Mesenchymal stem cell (in vitro differentiated cells and primary cell): ENCODE data around the gene NTNG2.

ENCODE experiments used
- DNase-seq: peaks from one replicate; pipeline ENCODE4 v3.0.0-alpha.2; 2013
- H2AFZ ChIP-seq: one replicate; pipeline ENCODE4 v1.6.1; 2013; ENCODE audit warnings: low read depth, mild to moderate bottlenecking, control low read depth, inconsistent platforms, low read length, moderate library complexity
- H2AK5ac ChIP-seq: 2 replicates; pipeline ENCODE4 v1.6.1; 2013; ENCODE audit warnings: low read length, moderate library complexity, mild to moderate bottlenecking, inconsistent platforms; ENCODE audit not compliant: severe bottlenecking
- H2BK120ac ChIP-seq: one replicate; pipeline ENCODE4 v1.6.1; 2013; ENCODE audit warnings: low read depth, mild to moderate bottlenecking, inconsistent platforms, low read length, moderate library complexity
- H2BK12ac ChIP-seq, 2 experiments: one replicate each; pipeline ENCODE4 v1.6.1; 2013; ENCODE audit warnings: inconsistent platforms in 2 of 2, low read length in 2 of 2, mild to moderate bottlenecking in 2 of 2, moderate library complexity in 2 of 2, control low read depth in 1 of 2
- H2BK15ac ChIP-seq: one replicate; pipeline ENCODE4 v1.6.1; 2013; ENCODE audit warnings: mild to moderate bottlenecking, low read depth, inconsistent platforms; ENCODE audit not compliant: poor library complexity, severe bottlenecking
- H2BK5ac ChIP-seq: 2 replicates; pipeline ENCODE4 v1.6.1; 2013; ENCODE audit warnings: low read depth, mild to moderate bottlenecking, low read length, control low read depth, inconsistent platforms; ENCODE audit not compliant: poor library complexity, severe bottlenecking
- H3K14ac ChIP-seq, 2 experiments: one replicate each; pipeline ENCODE4 v1.6.1; 2013; ENCODE audit warnings: inconsistent platforms in 2 of 2, low read length in 2 of 2, control low read depth in 1 of 2, mild to moderate bottlenecking in 1 of 2, moderate library complexity in 1 of 2
- H3K18ac ChIP-seq, 2 experiments: one replicate each; pipeline ENCODE4 v1.6.1; 2013; ENCODE audit warnings: inconsistent platforms in 2 of 2, low read length in 2 of 2, control low read depth in 1 of 2, low read depth in 1 of 2, mild to moderate bottlenecking in 1 of 2
- H3K23ac ChIP-seq, 2 experiments: one replicate each; pipeline ENCODE4 v1.6.1; 2013; ENCODE audit warnings: inconsistent platforms in 2 of 2, low read length in 2 of 2, mild to moderate bottlenecking in 2 of 2, moderate library complexity in 2 of 2, control low read depth in 1 of 2
- H3K27ac ChIP-seq: 2 replicates; pipeline ENCODE4 v1.5.1; 2013; ENCODE audit warnings: mild to moderate bottlenecking, moderate library complexity, low read length, control low read depth, inconsistent platforms; ENCODE audit not compliant: poor library complexity, severe bottlenecking
- H3K27me3 ChIP-seq, 2 experiments: 2 replicates each; pipeline versions ENCODE4 v1.6.1 to v1.7.0; 2013; ENCODE audit warnings: low read length in 2 of 2, mild to moderate bottlenecking in 2 of 2, moderate library complexity in 2 of 2, control low read depth in 1 of 2, inconsistent platforms in 1 of 2; ENCODE audit not compliant: control insufficient read depth in 1 of 2, insufficient read depth in 1 of 2
- H3K36me3 ChIP-seq, 2 experiments: 2 replicates each; pipeline versions ENCODE4 v1.6.1 to v1.7.0; 2013; ENCODE audit warnings: low read length in 2 of 2, control low read depth in 1 of 2, inconsistent platforms in 1 of 2, low read depth in 1 of 2, mild to moderate bottlenecking in 1 of 2; ENCODE audit not compliant: insufficient read depth in 2 of 2, control insufficient read depth in 1 of 2
- H3K4ac ChIP-seq, 2 experiments: one replicate each; pipeline ENCODE4 v1.6.1; 2013; ENCODE audit warnings: inconsistent platforms in 2 of 2, low read length in 2 of 2, mild to moderate bottlenecking in 2 of 2, moderate library complexity in 2 of 2, control low read depth in 1 of 2, low read depth in 1 of 2
- H3K4me1 ChIP-seq: 2 replicates; pipeline ENCODE4 v1.6.1; 2013; ENCODE audit warnings: low read depth, low read length, control low read depth; ENCODE audit not compliant: control insufficient read depth, insufficient read depth
- H3K4me2 ChIP-seq: 2 replicates; pipeline ENCODE4 v1.6.1; 2013; ENCODE audit warnings: low read length, mild to moderate bottlenecking, inconsistent platforms; ENCODE audit not compliant: poor library complexity, severe bottlenecking
- H3K4me3 ChIP-seq, 2 experiments: 2 replicates each; pipeline versions ENCODE4 v1.5.1 to v1.7.0; 2013; ENCODE audit warnings: low read length in 2 of 2, mild to moderate bottlenecking in 2 of 2, control low read depth in 1 of 2, low read depth in 1 of 2; ENCODE audit not compliant: insufficient read depth in 1 of 2
- H3K79me1 ChIP-seq: replicated peaks from 2 replicates; pipeline ENCODE4 v1.6.1; 2013; ENCODE audit warnings: mild to moderate bottlenecking, control low read depth, low read length, inconsistent platforms; ENCODE audit not compliant: poor library complexity, severe bottlenecking
- H3K9ac ChIP-seq: 2 replicates; pipeline ENCODE4 v1.7.0; 2013; ENCODE audit warnings: mild to moderate bottlenecking, low read length, moderate library complexity
- H3K9me3 ChIP-seq: 2 replicates; pipeline ENCODE4 v1.7.0; 2013; ENCODE audit warnings: mild to moderate bottlenecking, low read length; ENCODE audit not compliant: control insufficient read depth
- H4K8ac ChIP-seq: one replicate; pipeline ENCODE4 v1.6.1; 2013; ENCODE audit warnings: inconsistent platforms, mild to moderate bottlenecking, low read length, moderate library complexity
- H4K91ac ChIP-seq: one replicate; pipeline ENCODE4 v1.6.1; 2013; ENCODE audit warnings: mild to moderate bottlenecking, low read length, inconsistent platforms
- WGBS: methylation state at CpG from one replicate; pipeline ENCODE4 v1.1.7; 2013; ENCODE audit warnings: mixed read lengths; 5-methylcytosine and 5-hydroxymethylcytosine counted together

The NTNG2 gene

DNA sequence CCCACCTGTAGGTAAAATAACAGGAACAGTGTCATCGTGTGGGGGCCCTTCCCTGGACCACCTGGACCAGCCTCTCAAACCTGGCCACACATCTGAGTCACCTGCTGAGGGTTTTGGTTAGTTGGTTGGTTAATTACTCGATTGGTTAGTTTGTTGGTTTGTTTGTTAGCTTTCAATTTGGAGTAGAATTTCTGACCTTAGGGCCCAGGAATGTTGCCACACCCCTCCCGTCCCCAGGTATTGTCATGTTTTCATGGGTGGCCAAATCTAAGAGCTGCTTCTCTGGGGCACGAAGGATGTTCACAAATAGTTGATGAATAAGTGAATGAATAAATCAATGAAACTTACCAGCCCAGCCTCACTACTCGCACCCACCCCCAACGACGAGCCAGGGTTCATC, 21.9 kb downstream of the NTNG2 start:
- Histone ChIP-seq H2BK12ac (no peak overlapping the region), H3K27me3 (peaks cover 93 to 95% of the 10 kb centered on the region in 2 experiments), H3K4me3 (no peak overlapping the region), H3K9me3 (no peaks in the 10 kb centered on the region), H3K27ac (no peak overlapping the region), H4K8ac (no peak overlapping the region), H2AFZ (no peak overlapping the region), H2BK15ac (no peak overlapping the region), H3K9ac (no peak overlapping the region), H3K14ac (no peak overlapping the region), H3K18ac (no peak overlapping the region), H4K91ac (no peak overlapping the region), H3K36me3 (no peaks in the 10 kb centered on the region), H2BK120ac (no peak overlapping the region), H3K4me1 (peaks cover 6% of the 10 kb centered on the region), H2AK5ac (no peak overlapping the region), H3K4ac (no peak overlapping the region), H3K4me2 (no peak overlapping the region), H3K79me1 (no peaks in the 10 kb centered on the region), H2BK5ac (no peak overlapping the region), H3K23ac (no peak overlapping the region)
- 64% methylated on average over 6 of the region's 7 CpGs for WGBS
- DNase-seq = no peak

DNA sequence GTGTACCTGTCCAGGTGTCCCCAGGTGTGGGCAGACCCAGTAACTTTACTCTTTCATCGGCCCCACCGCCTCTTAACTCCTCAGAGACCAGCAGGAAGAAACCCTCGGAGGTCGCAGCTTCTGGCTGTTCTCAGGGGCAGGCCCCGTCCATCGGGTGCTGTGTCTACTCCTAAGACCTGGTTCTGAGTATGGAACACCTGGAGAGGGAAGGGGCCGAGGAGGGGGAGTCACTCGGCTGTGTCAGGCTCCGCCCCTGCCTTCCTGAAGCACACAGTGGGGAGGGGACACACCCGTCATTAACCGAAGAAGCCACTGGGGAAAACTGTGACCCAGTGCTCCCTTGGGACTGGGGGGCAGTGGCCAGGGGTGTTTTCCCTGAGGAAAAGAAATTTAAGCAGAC, 22.3 kb downstream of the NTNG2 start:
- Histone ChIP-seq H2AFZ (no peak overlapping the region), H2BK12ac (no peak overlapping the region), H3K36me3 (no peaks in the 10 kb centered on the region), H3K27ac (no peak overlapping the region), H3K4me2 (no peak overlapping the region), H2BK15ac (no peak overlapping the region), H4K8ac (no peak overlapping the region), H3K18ac (no peak overlapping the region), H3K14ac (no peak overlapping the region), H3K27me3 (peaks cover 92 to 95% of the 10 kb centered on the region in 2 experiments), H3K9ac (no peak overlapping the region), H4K91ac (no peak overlapping the region), H3K23ac (no peak overlapping the region), H2AK5ac (no peak overlapping the region), H3K4me3 (no peak overlapping the region), H3K4me1 (peaks cover 6% of the 10 kb centered on the region), H3K79me1 (no peaks in the 10 kb centered on the region), H2BK5ac (no peak overlapping the region), H3K4ac (no peak overlapping the region), H3K9me3 (no peaks in the 10 kb centered on the region), H2BK120ac (no peak overlapping the region)
- 66% methylated on average over 11 of the region's 11 CpGs for WGBS
- no peak for DNase-seq

DNA sequence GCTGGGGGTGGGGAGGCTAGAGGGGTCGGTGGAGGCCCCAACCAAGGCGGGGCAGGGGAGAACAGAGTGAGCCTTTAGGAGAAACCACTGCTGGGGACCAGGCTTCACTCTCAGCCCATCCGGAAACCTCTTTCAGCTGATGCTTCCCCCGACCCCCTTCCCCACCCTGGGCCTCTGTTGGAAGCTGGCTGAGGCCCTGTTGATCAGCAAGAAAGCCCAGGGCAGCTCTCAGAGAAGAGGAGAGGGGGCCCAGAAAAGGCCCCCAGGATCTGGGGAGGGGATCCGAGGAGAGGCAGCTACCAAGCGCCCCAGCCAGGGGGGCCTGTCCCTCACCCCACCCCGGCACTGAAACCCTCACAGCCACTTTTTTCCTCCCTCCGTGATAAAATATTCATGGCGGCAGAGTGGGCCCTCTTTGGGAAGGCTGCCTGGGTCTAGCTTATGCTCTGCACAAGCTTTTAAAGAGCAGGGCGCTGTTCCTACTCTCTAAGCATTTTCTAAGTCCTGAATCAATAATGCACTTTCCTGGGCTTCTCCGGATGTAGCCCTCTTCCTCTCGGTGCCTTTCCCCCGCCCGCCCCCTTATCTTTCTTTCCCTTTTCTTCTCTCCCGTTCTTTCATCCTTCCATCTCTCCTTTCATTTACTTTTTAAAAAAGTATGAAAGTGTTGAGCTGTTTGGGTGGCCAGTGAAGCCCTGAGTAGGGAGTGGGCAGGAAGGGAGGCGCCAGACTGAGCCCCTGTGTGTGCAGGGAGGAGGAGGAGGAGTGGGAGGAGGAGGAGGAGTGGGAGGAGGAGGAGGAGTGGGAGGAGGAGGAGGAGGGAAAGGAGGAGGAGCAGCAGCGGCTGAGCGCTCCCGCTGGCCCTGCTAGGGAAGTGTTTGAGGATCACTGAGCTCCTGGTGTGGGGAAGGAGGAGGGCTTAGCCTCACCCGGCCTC, 23.5 kb downstream of the NTNG2 start:
- Histone ChIP-seq H2AFZ (no peak overlapping the region), H4K8ac (no peak overlapping the region), H3K36me3 (no peaks in the 10 kb centered on the region), H3K4ac (no peak overlapping the region), H3K4me3 (no peak overlapping the region), H3K27me3 (peaks cover 80 to 89% of the 10 kb centered on the region in 2 experiments), H2AK5ac (no peak overlapping the region), H3K4me2 (no peak overlapping the region), H3K14ac (no peak overlapping the region), H3K4me1 (peaks cover 6% of the 10 kb centered on the region), H4K91ac (no peak overlapping the region), H2BK12ac (no peak overlapping the region), H3K18ac (no peak overlapping the region), H3K23ac (no peak overlapping the region), H3K79me1 (no peaks in the 10 kb centered on the region), H2BK5ac (no peak overlapping the region), H2BK15ac (no peak overlapping the region), H3K9me3 (no peaks in the 10 kb centered on the region), H3K27ac (no peak overlapping the region), H3K9ac (no peak overlapping the region), H2BK120ac (no peak overlapping the region)
- WGBS = 20% methylated on average over 14 of the region's 20 CpGs
- no peak for DNase-seq

DNA sequence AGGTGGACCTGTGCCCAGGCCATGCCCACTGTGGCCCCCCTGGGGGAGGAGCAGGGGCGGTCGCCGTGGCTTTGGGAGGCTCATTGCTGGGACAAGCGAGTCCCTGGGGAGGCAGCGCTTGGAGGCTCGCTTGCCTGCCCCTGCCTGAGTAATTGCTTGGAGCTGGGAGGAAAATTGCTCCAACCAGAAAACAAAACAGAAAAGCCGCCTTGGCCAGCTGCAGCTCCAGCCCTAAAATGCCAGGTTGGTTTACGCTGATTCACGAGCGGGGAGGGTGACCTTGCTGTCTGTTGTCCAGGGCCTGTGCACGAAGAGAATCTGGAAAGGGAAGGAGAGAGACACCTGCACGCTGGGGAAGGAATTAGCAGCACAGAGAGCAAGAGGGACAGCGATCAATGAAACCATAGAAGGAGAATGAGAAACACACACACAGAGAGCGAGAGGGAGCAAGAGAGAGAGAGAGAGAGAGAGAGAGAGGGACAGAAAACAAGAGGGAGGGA, 25.3 kb downstream of the NTNG2 start:
- no peak for DNase-seq
- no peak overlapping the region for H2AFZ ChIP-seq

More for the DNA sequence above, 25.3 kb downstream of the NTNG2 start:
- Histone ChIP-seq H2BK120ac (no peak overlapping the region), H2AK5ac (no peak overlapping the region), H3K36me3 (no peaks in the 10 kb centered on the region), H3K27me3 (peaks cover 71 to 90% of the 10 kb centered on the region in 2 experiments), H3K4ac (no peak overlapping the region), H2BK5ac (no peak overlapping the region), H3K27ac (no peak overlapping the region), H4K8ac (no peak overlapping the region), H3K18ac (no peak overlapping the region), H3K79me1 (no peaks in the 10 kb centered on the region), H3K9me3 (no peaks in the 10 kb centered on the region), H3K9ac (no peak overlapping the region), H2BK15ac (no peak overlapping the region), H3K4me2 (no peak overlapping the region), H3K4me3 (no peak overlapping the region), H3K4me1 (peaks cover 6% of the 10 kb centered on the region), H3K23ac (no peak overlapping the region), H3K14ac (no peak overlapping the region), H2BK12ac (no peak overlapping the region), H4K91ac (no peak overlapping the region)
- WGBS = 30% methylated on average over 14 of the region's 14 CpGs
